HEK293T (cell line): ENCODE results near the gene AKIP1.

ENCODE experiments used
- CTCF ChIA-PET: fragments of 350-600 bp; formaldehyde crosslinking; extraction: SDS; loops from one replicate; lab custom pipeline; 2021; ENCODE audit warnings: antibody characterized with exemption, inconsistent platforms; lab: Yijun Ruan, JAX
- POLR2A ChIA-PET: fragments of 350-600 bp; formaldehyde crosslinking; extraction: SDS; loops from one replicate; lab custom pipeline; 2020; ENCODE audit warnings: antibody characterized with exemption, inconsistent platforms; lab: Yijun Ruan, JAX
- DNase-seq: peaks from one replicate; pipeline ENCODE4 v3.0.0; 2012; ENCODE audit warnings: mixed read lengths; ENCODE audit errors: extremely low spot score
- ARNT ChIP-seq: fragments of 450-650 bp; IDR thresholded peaks from 2 replicates; pipeline ENCODE4 v1.6.1; 2017; ENCODE audit warnings: mild to moderate bottlenecking
- BHLHE40 ChIP-seq: fragments of 450-650 bp; IDR thresholded peaks from 2 replicates; pipeline ENCODE4 v1.6.1; 2016; ENCODE audit warnings: mild to moderate bottlenecking, moderate library complexity, borderline replicate concordance
- CTBP1 ChIP-seq: fragments of 450-650 bp; IDR thresholded peaks from 2 replicates; pipeline ENCODE4 v1.6.1; 2016; ENCODE audit warnings: borderline replicate concordance
- ELF4 ChIP-seq: fragments of 450-650 bp; IDR thresholded peaks from 2 replicates; pipeline ENCODE4 v1.6.1; 2017; ENCODE audit warnings: antibody characterized with exemption
- FOXA1 ChIP-seq: fragments of 450-650 bp; IDR thresholded peaks from 2 replicates; pipeline ENCODE4 v1.6.1; 2016; ENCODE audit warnings: mild to moderate bottlenecking
- FOXK2 ChIP-seq: fragments of 450-650 bp; IDR thresholded peaks from 2 replicates; pipeline ENCODE4 v1.6.1; 2016; ENCODE audit warnings: mild to moderate bottlenecking
- FOXM1 ChIP-seq: fragments of 450-650 bp; IDR thresholded peaks from 2 replicates; pipeline ENCODE4 v1.6.1; 2017; ENCODE audit warnings: mild to moderate bottlenecking, borderline replicate concordance
- HDGF ChIP-seq: fragments of 450-650 bp; IDR thresholded peaks from 2 replicates; pipeline ENCODE4 v1.6.1; 2017; ENCODE audit warnings: antibody characterized with exemption, borderline replicate concordance
- L3MBTL2 ChIP-seq: fragments of 450-650 bp; conservative IDR thresholded peaks from 2 replicates; pipeline ENCODE4 v1.6.1; 2016; ENCODE audit warnings: mild to moderate bottlenecking
- LEF1 ChIP-seq: fragments of 450-650 bp; IDR thresholded peaks from 2 replicates; pipeline ENCODE4 v1.6.1; 2017; ENCODE audit warnings: mild to moderate bottlenecking, borderline replicate concordance
- NFRKB ChIP-seq: fragments of 450-650 bp; IDR thresholded peaks from 2 replicates; pipeline ENCODE4 v1.6.1; 2016; ENCODE audit warnings: mild to moderate bottlenecking, moderate library complexity
- PKNOX1 ChIP-seq: fragments of 450-650 bp; IDR thresholded peaks from 2 replicates; pipeline ENCODE4 v1.6.1; 2016
- SP1 ChIP-seq: fragments of 450-650 bp; IDR thresholded peaks from 2 replicates; pipeline ENCODE4 v1.6.1; 2017
- SUZ12 ChIP-seq: fragments of 450-650 bp; IDR thresholded peaks from 2 replicates; pipeline ENCODE4 v1.6.1; 2016; ENCODE audit warnings: mild to moderate bottlenecking
- TARDBP ChIP-seq: fragments of 450-650 bp; IDR thresholded peaks from 2 replicates; pipeline ENCODE4 v1.6.1; 2016
- ZNF384 ChIP-seq: fragments of 450-650 bp; IDR thresholded peaks from 2 replicates; pipeline ENCODE4 v1.6.1; 2016

Gene AKIP1

GRCh38 chr11:8899119-8899753 is 11.8 kb upstream of the AKIP1 start:
- no peak for TF ChIP-seq FOXM1
- no peak for TF ChIP-seq SUZ12
- TF ChIP-seq ELF4 = no peak
- no peak for TF ChIP-seq FOXK2
- TF ChIP-seq TARDBP = no peak
- no peak for TF ChIP-seq L3MBTL2
- TF ChIP-seq NFRKB = no peak
- TF ChIP-seq BHLHE40 = no peak
- TF ChIP-seq PKNOX1 = no peak
- TF ChIP-seq HDGF = no peak
- no peak for TF ChIP-seq ARNT
- TF ChIP-seq ZNF384 = no peak
- no peak for TF ChIP-seq FOXA1
- no peak for TF ChIP-seq LEF1
- no peak for TF ChIP-seq CTBP1
- TF ChIP-seq SP1 = no peak
- ChIA-PET CTCF (no interaction called here), POLR2A (no interaction called here)
- no peak for DNase-seq

- DNase-seq = no peak
- ChIA-PET CTCF (no interaction called here), POLR2A (interaction anchor here (1.0 kb wide), 1 partner anchor 34 kb away, joined by 3 read pairs; no protein-coding TSS in a partner anchor)
- TF ChIP-seq ZNF384 (0 out of 2 replicates have a peak, but pooled peaks have one; percentile 7), FOXK2 (no peak), HDGF (no peak), SP1 (no peak), LEF1 (no peak), L3MBTL2 (no peak), CTBP1 (no peak), BHLHE40 (no peak)
Measured at GRCh38 chr11:8905528-8906165, 5.3 kb upstream of the AKIP1 start.

GRCh38 chr11:8907116-8907515 is 3.9 kb upstream of the AKIP1 start:
- POLR2A ChIA-PET = interaction anchor here (0.5 to 1.8 kb wide), 3 partner anchors 36 to 57 kb away, joined by 3 to 4 read pairs (median 4); partner anchors contain the start of gene TMEM9B
- no peak for TF ChIP-seq HDGF
- TF ChIP-seq SP1 = no peak
- TF ChIP-seq PKNOX1 = no peak
- no peak for TF ChIP-seq BHLHE40
- TF ChIP-seq ZNF384 = no peak
- TF ChIP-seq FOXM1 = no peak
- no peak for TF ChIP-seq ARNT
- no peak for TF ChIP-seq LEF1
- no peak for TF ChIP-seq FOXK2
- no peak for TF ChIP-seq SUZ12
- TF ChIP-seq ELF4 = no peak
- no peak for TF ChIP-seq L3MBTL2
- TF ChIP-seq TARDBP = no peak
- TF ChIP-seq NFRKB = no peak
- no peak for TF ChIP-seq CTBP1
- TF ChIP-seq FOXA1 = no peak
- CTCF ChIA-PET = no interaction called here
- DNase-seq = no peak

- TF ChIP-seq HDGF (no peak), FOXK2 (no peak), ARNT (no peak), L3MBTL2 (no peak), BHLHE40 (no peak), ELF4 (no peak), PKNOX1 (no peak), TARDBP (no peak), ZNF384 (no peak), NFRKB (no peak)
- ChIA-PET CTCF (no interaction called here), POLR2A (interaction anchor here (1.2 to 1.8 kb wide), 5 partner anchors 28 to 226 kb away, joined by 3 to 7 read pairs (median 4); partner anchors contain the start of genes RPL27A, TMEM9B and TRIM66)
- DNase-seq = no peak
Measured at GRCh38 chr11:8908099-8908498, 2.9 kb upstream of the AKIP1 start.

GRCh38 chr11:8910649-8911026 is 351 bp upstream of the AKIP1 start:
- no peak for DNase-seq
- ChIA-PET POLR2A (interaction anchor here (0.7 to 2.3 kb wide), 10 partner anchors 29 to 228 kb away, joined by 3 to 11 read pairs (median 4); partner anchors contain the start of genes RPL27A, TMEM9B and TRIM66), CTCF (interaction anchor here (0.7 kb wide), 1 partner anchor 49 kb away, joined by 3 read pairs; no protein-coding TSS in a partner anchor)
- TF ChIP-seq L3MBTL2 (no peak), ZNF384 (no peak), ELF4 (no peak), BHLHE40 (no peak), CTBP1 (no peak)
